HepG2 (cell line): ENCODE results near the gene CASKIN1. TPM values are rescaled to one million over a fixed set of nuclear protein-coding genes. Genes with fewer than 3 reads are reported as not detected.

ENCODE experiments used
- MTA3 ChIP-seq: sonication (generic); formaldehyde crosslinking; IDR thresholded peaks from 2 replicates; pipeline ENCODE4 v1.4.0; 2020; ENCODE audit warnings: missing genetic modification reagents
- RARG ChIP-seq: sonication (generic); formaldehyde crosslinking; IDR thresholded peaks from 2 replicates; pipeline ENCODE4 v1.4.0; 2020; ENCODE audit warnings: low read depth, mild to moderate bottlenecking, missing genetic modification reagents
- SMAD1 ChIP-seq: sonication (generic); formaldehyde crosslinking; IDR thresholded peaks from 2 replicates; pipeline ENCODE4 v1.4.0; 2020; ENCODE audit warnings: missing genetic modification reagents, low read depth, mild to moderate bottlenecking, borderline replicate concordance
- SMYD3 ChIP-seq: sonication (generic); formaldehyde crosslinking; IDR thresholded peaks from 2 replicates; pipeline ENCODE4 v1.8.1; 2023; ENCODE audit warnings: mild to moderate bottlenecking, missing genetic modification reagents
- SP1 ChIP-seq, 2 experiments: fragments of 450-650 bp in 1 of 2; sonication (generic) in 1 of 2; formaldehyde crosslinking in 1 of 2; IDR thresholded peaks; 2 replicates each; pipeline versions ENCODE4 v1.4.0 to v1.6.1; 2016 to 2020; ENCODE audit warnings: missing genetic modification reagents in 1 of 2
- TBX3 ChIP-seq: fragments of 450-650 bp; IDR thresholded peaks from 2 replicates; pipeline ENCODE4 v1.6.1; 2017; ENCODE audit warnings: antibody characterized with exemption, mild to moderate bottlenecking, inconsistent platforms, borderline replicate concordance
- WIZ ChIP-seq: sonication (generic); formaldehyde crosslinking; IDR thresholded peaks from 2 replicates; pipeline ENCODE4 v1.5.1; 2020; ENCODE audit warnings: mild to moderate bottlenecking, missing genetic modification reagents
- ZNF674 ChIP-seq: sonication (generic); formaldehyde crosslinking; IDR thresholded peaks from 2 replicates; pipeline ENCODE4 v1.5.0; 2020; ENCODE audit warnings: low read depth, mild to moderate bottlenecking, missing genetic modification reagents
- ZNF781 ChIP-seq: sonication (generic); formaldehyde crosslinking; IDR thresholded peaks from 2 replicates; pipeline ENCODE4 v1.5.1; 2020; ENCODE audit warnings: borderline replicate concordance, mild to moderate bottlenecking, missing genetic modification reagents; ENCODE audit errors: not compliant biosample characterization
- polyA plus RNA-seq, 8 experiments: library from polyadenylated mRNA; depleted of rRNA in 3 of 8; stranded (reverse) in 7 of 8; unstranded in 1 of 8; fragments of >200 nt; fragmentation: Illumina TruSeq in 4 of 8; extraction: Trizol in 4 of 8; gene quantifications; 2 replicates each; pipeline versions ENCODE4 v1.2.1 to v1.2.3, GENCODE V29; 2011 to 2016; ENCODE audit warnings: low read depth in 4 of 8, missing spikeins in 1 of 8, mixed read lengths in 1 of 8; ENCODE audit not compliant: insufficient read depth in 1 of 8
- total RNA-seq, 5 experiments: library from RNA; depleted of rRNA; stranded (reverse); fragments of >200 nt; fragmentation: Illumina TruSeq; extraction: Trizol; gene quantifications; 2 replicates each; pipeline ENCODE4 v1.2.3, GENCODE V29; 2016; ENCODE audit warnings: low read depth in 1 of 5
- TF ChIP-seq, protein P1 (sequence below): IDR thresholded peaks from 2 replicates; pipeline ENCODE4 v1.6.1; 2016; ENCODE audit warnings: low read depth, missing genetic modification reagents, missing compliant biosample characterization
- TF ChIP-seq, protein P2 (sequence below): sonication (generic); formaldehyde crosslinking; IDR thresholded peaks from 2 replicates; pipeline ENCODE4 v1.9.0; 2021; ENCODE audit warnings: missing genetic modification reagents, borderline replicate concordance
- TF ChIP-seq, protein P3 (sequence below): sonication (generic); formaldehyde crosslinking; IDR thresholded peaks from 2 replicates; pipeline ENCODE4 v1.5.1; 2020; ENCODE audit warnings: missing genetic modification reagents, mild to moderate bottlenecking, borderline replicate concordance
- TF ChIP-seq, protein P4 (sequence below): sonication (generic); formaldehyde crosslinking; IDR thresholded peaks from 2 replicates; pipeline ENCODE4 v1.5.1; 2020; ENCODE audit warnings: mild to moderate bottlenecking, moderate library complexity, missing genetic modification reagents
- TF ChIP-seq, protein P5 (sequence below): sonication (generic); formaldehyde crosslinking; IDR thresholded peaks from 2 replicates; pipeline ENCODE4 v1.8.0; 2022; ENCODE audit warnings: mild to moderate bottlenecking, missing genetic modification reagents, borderline replicate concordance
- TF ChIP-seq, protein P6 (sequence below): sonication (generic); formaldehyde crosslinking; IDR thresholded peaks from 2 replicates; pipeline ENCODE4 v1.4.0; 2020; ENCODE audit warnings: missing genetic modification reagents, low read depth, mild to moderate bottlenecking, borderline replicate concordance

The CASKIN1 gene
- total and polyA plus RNA-seq, 2 of the 13 experiments (the other 11 are each of a cell fraction or from before 2014, with no cell fraction given) = 1.2 to 2.2 TPM

DNA sequence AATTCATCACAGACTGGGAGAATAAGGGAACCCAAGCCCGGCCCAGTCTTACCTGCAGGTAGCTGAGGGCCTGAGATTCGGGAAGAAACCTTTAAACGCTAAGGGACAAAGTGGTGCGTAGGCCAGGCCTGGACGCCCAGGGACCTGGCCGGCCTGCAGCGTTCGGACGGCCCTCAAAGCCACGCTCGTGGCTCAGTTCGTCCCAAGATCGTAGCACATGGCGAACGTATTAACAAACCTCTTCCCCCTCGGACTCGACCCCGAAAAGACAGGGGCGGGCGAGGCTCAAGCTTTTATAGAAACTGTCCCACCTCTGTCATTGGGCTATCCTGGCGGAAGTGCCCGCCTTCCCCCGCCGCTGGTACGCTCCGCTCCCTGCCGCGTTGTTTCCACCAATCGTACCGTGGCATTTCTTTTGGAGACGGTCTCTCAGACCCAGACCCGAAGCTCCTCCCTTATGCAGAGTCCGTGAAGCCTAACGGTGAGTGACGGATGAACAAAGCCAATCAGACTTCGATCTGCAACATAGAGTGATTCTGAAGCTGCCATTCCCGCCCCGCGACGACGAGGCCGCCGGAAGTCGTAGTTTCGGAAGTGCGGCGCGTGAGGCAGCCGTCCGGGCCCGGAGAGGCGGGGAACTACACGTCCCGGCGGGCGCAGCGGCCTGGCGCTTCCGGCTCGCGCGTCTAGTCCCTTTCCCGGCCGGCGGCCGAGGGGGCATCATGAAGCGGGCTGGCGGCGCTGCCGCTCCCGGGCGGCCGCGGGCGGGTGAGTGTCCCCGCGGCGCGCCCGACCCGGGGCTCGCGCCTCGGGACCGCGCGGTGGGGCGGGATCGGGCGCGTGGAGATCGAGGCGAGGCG, 41.1 kb downstream of the CASKIN1 start, which contains the start of gene TRAF7 (continued):
- TF ChIP-seq, protein P1, sequence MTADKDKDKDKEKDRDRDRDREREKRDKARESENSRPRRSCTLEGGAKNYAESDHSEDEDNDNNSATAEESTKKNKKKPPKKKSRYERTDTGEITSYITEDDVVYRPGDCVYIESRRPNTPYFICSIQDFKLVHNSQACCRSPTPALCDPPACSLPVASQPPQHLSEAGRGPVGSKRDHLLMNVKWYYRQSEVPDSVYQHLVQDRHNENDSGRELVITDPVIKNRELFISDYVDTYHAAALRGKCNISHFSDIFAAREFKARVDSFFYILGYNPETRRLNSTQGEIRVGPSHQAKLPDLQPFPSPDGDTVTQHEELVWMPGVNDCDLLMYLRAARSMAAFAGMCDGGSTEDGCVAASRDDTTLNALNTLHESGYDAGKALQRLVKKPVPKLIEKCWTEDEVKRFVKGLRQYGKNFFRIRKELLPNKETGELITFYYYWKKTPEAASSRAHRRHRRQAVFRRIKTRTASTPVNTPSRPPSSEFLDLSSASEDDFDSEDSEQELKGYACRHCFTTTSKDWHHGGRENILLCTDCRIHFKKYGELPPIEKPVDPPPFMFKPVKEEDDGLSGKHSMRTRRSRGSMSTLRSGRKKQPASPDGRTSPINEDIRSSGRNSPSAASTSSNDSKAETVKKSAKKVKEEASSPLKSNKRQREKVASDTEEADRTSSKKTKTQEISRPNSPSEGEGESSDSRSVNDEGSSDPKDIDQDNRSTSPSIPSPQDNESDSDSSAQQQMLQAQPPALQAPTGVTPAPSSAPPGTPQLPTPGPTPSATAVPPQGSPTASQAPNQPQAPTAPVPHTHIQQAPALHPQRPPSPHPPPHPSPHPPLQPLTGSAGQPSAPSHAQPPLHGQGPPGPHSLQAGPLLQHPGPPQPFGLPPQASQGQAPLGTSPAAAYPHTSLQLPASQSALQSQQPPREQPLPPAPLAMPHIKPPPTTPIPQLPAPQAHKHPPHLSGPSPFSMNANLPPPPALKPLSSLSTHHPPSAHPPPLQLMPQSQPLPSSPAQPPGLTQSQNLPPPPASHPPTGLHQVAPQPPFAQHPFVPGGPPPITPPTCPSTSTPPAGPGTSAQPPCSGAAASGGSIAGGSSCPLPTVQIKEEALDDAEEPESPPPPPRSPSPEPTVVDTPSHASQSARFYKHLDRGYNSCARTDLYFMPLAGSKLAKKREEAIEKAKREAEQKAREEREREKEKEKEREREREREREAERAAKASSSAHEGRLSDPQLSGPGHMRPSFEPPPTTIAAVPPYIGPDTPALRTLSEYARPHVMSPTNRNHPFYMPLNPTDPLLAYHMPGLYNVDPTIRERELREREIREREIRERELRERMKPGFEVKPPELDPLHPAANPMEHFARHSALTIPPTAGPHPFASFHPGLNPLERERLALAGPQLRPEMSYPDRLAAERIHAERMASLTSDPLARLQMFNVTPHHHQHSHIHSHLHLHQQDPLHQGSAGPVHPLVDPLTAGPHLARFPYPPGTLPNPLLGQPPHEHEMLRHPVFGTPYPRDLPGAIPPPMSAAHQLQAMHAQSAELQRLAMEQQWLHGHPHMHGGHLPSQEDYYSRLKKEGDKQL (CRISPR knock-in tag) = peak; percentile 37; the same call in 1 of the 2 replicates
- no peak for TF ChIP-seq RARG
- no peak for TF ChIP-seq SP1 (IDR thresholded peaks at IDR 0.05)
- TF ChIP-seq SP1 (CRISPR knock-in tag; IDR thresholded peaks at IDR 0.05) = peak; percentile 47
- 0 out of 2 replicates have a peak, but pooled peaks have one; percentile 73 for TF ChIP-seq SMYD3 (CRISPR knock-in tag)
- TF ChIP-seq, protein P2, sequence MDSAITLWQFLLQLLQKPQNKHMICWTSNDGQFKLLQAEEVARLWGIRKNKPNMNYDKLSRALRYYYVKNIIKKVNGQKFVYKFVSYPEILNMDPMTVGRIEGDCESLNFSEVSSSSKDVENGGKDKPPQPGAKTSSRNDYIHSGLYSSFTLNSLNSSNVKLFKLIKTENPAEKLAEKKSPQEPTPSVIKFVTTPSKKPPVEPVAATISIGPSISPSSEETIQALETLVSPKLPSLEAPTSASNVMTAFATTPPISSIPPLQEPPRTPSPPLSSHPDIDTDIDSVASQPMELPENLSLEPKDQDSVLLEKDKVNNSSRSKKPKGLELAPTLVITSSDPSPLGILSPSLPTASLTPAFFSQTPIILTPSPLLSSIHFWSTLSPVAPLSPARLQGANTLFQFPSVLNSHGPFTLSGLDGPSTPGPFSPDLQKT (CRISPR knock-in tag) = peak; percentile 98
- no peak for TF ChIP-seq TBX3
- no peak for TF ChIP-seq MTA3 (CRISPR knock-in tag)
- peak; percentile 87 for TF ChIP-seq ZNF781
- TF ChIP-seq, protein P3, sequence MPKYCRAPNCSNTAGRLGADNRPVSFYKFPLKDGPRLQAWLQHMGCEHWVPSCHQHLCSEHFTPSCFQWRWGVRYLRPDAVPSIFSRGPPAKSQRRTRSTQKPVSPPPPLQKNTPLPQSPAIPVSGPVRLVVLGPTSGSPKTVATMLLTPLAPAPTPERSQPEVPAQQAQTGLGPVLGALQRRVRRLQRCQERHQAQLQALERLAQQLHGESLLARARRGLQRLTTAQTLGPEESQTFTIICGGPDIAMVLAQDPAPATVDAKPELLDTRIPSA = no peak
- TF ChIP-seq, protein P4, sequence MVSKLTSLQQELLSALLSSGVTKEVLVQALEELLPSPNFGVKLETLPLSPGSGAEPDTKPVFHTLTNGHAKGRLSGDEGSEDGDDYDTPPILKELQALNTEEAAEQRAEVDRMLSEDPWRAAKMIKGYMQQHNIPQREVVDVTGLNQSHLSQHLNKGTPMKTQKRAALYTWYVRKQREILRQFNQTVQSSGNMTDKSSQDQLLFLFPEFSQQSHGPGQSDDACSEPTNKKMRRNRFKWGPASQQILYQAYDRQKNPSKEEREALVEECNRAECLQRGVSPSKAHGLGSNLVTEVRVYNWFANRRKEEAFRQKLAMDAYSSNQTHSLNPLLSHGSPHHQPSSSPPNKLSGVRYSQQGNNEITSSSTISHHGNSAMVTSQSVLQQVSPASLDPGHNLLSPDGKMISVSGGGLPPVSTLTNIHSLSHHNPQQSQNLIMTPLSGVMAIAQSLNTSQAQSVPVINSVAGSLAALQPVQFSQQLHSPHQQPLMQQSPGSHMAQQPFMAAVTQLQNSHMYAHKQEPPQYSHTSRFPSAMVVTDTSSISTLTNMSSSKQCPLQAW (CRISPR knock-in tag) = no peak
- TF ChIP-seq, protein P5, sequence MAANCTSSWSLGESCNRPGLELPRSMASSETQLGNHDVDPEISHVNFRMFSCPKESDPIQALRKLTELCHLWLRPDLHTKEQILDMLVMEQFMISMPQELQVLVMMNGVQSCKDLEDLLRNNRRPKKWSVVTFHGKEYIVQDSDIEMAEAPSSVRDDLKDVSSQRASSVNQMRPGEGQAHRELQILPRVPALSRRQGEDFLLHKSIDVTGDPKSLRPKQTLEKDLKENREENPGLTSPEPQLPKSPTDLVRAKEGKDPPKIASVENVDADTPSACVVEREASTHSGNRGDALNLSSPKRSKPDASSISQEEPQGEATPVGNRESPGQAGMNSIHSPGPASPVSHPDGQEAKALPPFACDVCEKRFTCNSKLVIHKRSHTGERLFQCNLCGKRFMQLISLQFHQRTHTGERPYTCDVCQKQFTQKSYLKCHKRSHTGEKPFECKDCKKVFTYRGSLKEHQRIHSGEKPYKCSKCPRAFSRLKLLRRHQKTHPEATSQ (CRISPR knock-in tag) = peak; percentile 87
- TF ChIP-seq ZNF674 (CRISPR knock-in tag) = 0 out of 2 replicates have a peak, but pooled peaks have one; percentile 68
- TF ChIP-seq, protein P6, sequence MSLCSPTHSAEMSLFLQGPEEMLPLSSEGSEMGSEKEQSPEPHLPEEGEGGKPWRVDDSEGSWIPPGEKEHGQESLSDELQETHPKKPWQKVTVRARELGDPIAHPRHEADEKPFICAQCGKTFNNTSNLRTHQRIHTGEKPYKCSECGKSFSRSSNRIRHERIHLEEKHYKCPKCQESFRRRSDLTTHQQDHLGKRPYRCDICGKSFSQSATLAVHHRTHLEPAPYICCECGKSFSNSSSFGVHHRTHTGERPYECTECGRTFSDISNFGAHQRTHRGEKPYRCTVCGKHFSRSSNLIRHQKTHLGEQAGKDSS (CRISPR knock-in tag) = no peak
- no peak for TF ChIP-seq SMAD1 (CRISPR knock-in tag)
- TF ChIP-seq WIZ (CRISPR knock-in tag) = 0 out of 2 replicates have a peak, but pooled peaks have one; percentile 21
